ENCODE measurements around the gene SLC25A10.
"Not testable (repeated sequence)": the region's sequence is repeated elsewhere in the genome, so short reads cannot be mapped to it uniquely, and the experiment has no call there.

Gene SLC25A10

GRCh38 chr17:81723651-81724209, 11.6 kb downstream of the SLC25A10 start:
- no peak for DNase-seq

- no peak for DNase-seq
Observed at GRCh38 chr17:81725439-81725838, 13.4 kb downstream of the SLC25A10 start.

GRCh38 chr17:81726004-81726403, 13.9 kb downstream of the SLC25A10 start:
- no peak for DNase-seq

- peak; percentile 97 to 98 for DNase-seq
Observed at GRCh38 chr17:81727324-81728031, 15.4 kb downstream of the SLC25A10 start.

- DNase-seq: peak; percentile 94
Observed at GRCh38 chr17:81733507-81734404, 21.7 kb downstream of the SLC25A10 start.

- peak; percentile 52 to 60 for DNase-seq
Observed at GRCh38 chr17:81734405-81735263, 22.6 kb downstream of the SLC25A10 start.

- peak; percentile 64 to 74 for DNase-seq
Observed at GRCh38 chr17:81735264-81736102, 23.4 kb downstream of the SLC25A10 start.

GRCh38 chr17:81737947-81738800, 26.1 kb downstream of the SLC25A10 start:
- no peak for DNase-seq

- DNase-seq: no peak
Observed at GRCh38 chr17:81738801-81739393, 26.8 kb downstream of the SLC25A10 start.

GRCh38 chr17:81739593-81739992, 27.5 kb downstream of the SLC25A10 start:
- DNase-seq: not testable (repeated sequence)

GRCh38 chr17:81740395-81740961, 28.4 kb downstream of the SLC25A10 start:
- no peak for DNase-seq

- no peak for DNase-seq
Observed at GRCh38 chr17:81741049-81741593, 29.0 kb downstream of the SLC25A10 start.

GRCh38 chr17:81741594-81742452, 29.7 kb downstream of the SLC25A10 start:
- DNase-seq: no peak
